CD8-positive, alpha-beta memory T cell (primary cell): ENCODE measurements around the gene COMP. TPM values are rescaled to one million over a fixed set of nuclear protein-coding genes. Genes with fewer than 3 reads are reported as not detected.
A peak's percentile ranks its signal among the peaks of the same experiment; 100 is the strongest.

ENCODE experiments used
- CTCF ChIA-PET: fragments of 350-600 bp; sonication (Branson Sonifier 250); formaldehyde crosslinking; loops from one replicate; lab custom pipeline; 2021; ENCODE audit warnings: antibody characterized with exemption; lab: Charles Lee
- POLR2A ChIA-PET: fragments of 350-600 bp; sonication (Branson Sonifier 250); formaldehyde crosslinking; loops from one replicate; lab custom pipeline; 2021; ENCODE audit warnings: antibody characterized with exemption; lab: Charles Lee
- DNase-seq, 5 donors: peaks; one replicate each; pipeline versions ENCODE4 v3.0.0 to v3.0.0-alpha.2; 2020 to 2022; ENCODE audit warnings: mixed read lengths in 1 of 5
- H3K27ac ChIP-seq: one replicate; pipeline ENCODE4 v1.7.0; 2013; ENCODE audit warnings: low read depth, mild to moderate bottlenecking, low read length, moderate library complexity
- H3K27me3 ChIP-seq: 2 replicates; pipeline ENCODE4 v1.7.0; 2013; ENCODE audit warnings: low read length, mild to moderate bottlenecking; ENCODE audit not compliant: insufficient read depth, poor library complexity, severe bottlenecking
- H3K36me3 ChIP-seq: 2 replicates; pipeline ENCODE4 v1.7.0; 2013; ENCODE audit warnings: mild to moderate bottlenecking, low read length, moderate library complexity; ENCODE audit not compliant: insufficient read depth
- H3K4me1 ChIP-seq: 2 replicates; pipeline ENCODE4 v1.7.0; 2013; ENCODE audit warnings: mild to moderate bottlenecking, low read length, moderate library complexity; ENCODE audit not compliant: insufficient read depth
- H3K4me3 ChIP-seq: 2 replicates; pipeline ENCODE4 v1.7.0; 2013; ENCODE audit warnings: mild to moderate bottlenecking, low read length
- H3K9me3 ChIP-seq: 2 replicates; pipeline ENCODE4 v1.7.0; 2013; ENCODE audit warnings: mild to moderate bottlenecking, low read length
- H3K27ac Mint-ChIP-seq, 8 donors: one replicate each; pipeline ENCODE4 v1.8.0; 2020 to 2021; ENCODE audit warnings: mixed read lengths in 8 of 8, mild to moderate bottlenecking in 6 of 8, inconsistent platforms in 3 of 8, moderate library complexity in 3 of 8
- H3K27me3 Mint-ChIP-seq, 2 donors: one replicate each; pipeline ENCODE4 v1.8.0; 2020 to 2021; ENCODE audit warnings: mixed read lengths in 2 of 2, mild to moderate bottlenecking in 1 of 2, moderate library complexity in 1 of 2
- H3K36me3 Mint-ChIP-seq, 3 donors: one replicate each; pipeline ENCODE4 v1.8.0; 2020 to 2021; ENCODE audit warnings: mixed read lengths in 3 of 3, inconsistent platforms in 1 of 3, mild to moderate bottlenecking in 1 of 3
- H3K4me1 Mint-ChIP-seq, 3 donors: one replicate each; pipeline ENCODE4 v1.8.0; 2020 to 2021; ENCODE audit warnings: mixed read lengths in 3 of 3, inconsistent platforms in 1 of 3, mild to moderate bottlenecking in 1 of 3
- H3K4me3 Mint-ChIP-seq, 7 donors: one replicate each; pipeline ENCODE4 v1.8.0; 2020 to 2021; ENCODE audit warnings: mixed read lengths in 7 of 7, mild to moderate bottlenecking in 6 of 7, moderate library complexity in 4 of 7, inconsistent platforms in 2 of 7
- H3K9me3 Mint-ChIP-seq, 5 donors: one replicate each; pipeline ENCODE4 v1.8.0; 2020 to 2022; ENCODE audit warnings: mixed read lengths in 5 of 5, mild to moderate bottlenecking in 3 of 5, moderate library complexity in 2 of 5, inconsistent platforms in 1 of 5
- polyA plus RNA-seq: library from polyadenylated mRNA; unstranded; fragments of 300-500 nt; fragmentation: Illumina TruSeq; gene quantifications from one replicate; pipeline ENCODE4 v1.2.3, GENCODE V29; 2021
- total RNA-seq, 2 experiments: library from RNA; stranded (reverse); gene quantifications; one replicate each; pipeline ENCODE4 v1.2.3, GENCODE V29; 2021

The COMP gene
- total and polyA plus RNA-seq, 3 experiments from 2014 or later = not detected

GRCh38 chr19:18793144-18794028, 2.3 kb upstream of the COMP start:
- no peak overlapping the region for H3K27ac Mint-ChIP-seq
- Histone ChIP-seq H3K9me3 (no peaks in the 10 kb centered on the region), H3K36me3 (no peaks in the 10 kb centered on the region), H3K4me3 (no peak overlapping the region), H3K27me3 (peaks cover 32% of the 10 kb centered on the region), H3K27ac (no peak overlapping the region), H3K4me1 (peaks cover 19% of the 10 kb centered on the region)
- peaks cover 0 to 1% (median 0%) of the 10 kb centered on the region in 3 donors for H3K36me3 Mint-ChIP-seq
- ChIA-PET CTCF (no interaction called here), POLR2A (no interaction called here)
- no peak overlapping the region for H3K4me3 Mint-ChIP-seq
- H3K27me3 Mint-ChIP-seq = peaks cover 46 to 72% of the 10 kb centered on the region in 2 donors
- peaks cover 0 to 4% (median 0%) of the 10 kb centered on the region in 5 donors for H3K9me3 Mint-ChIP-seq
- DNase-seq = no peak
- H3K4me1 Mint-ChIP-seq = peaks cover 10 to 24% (median 14%) of the 10 kb centered on the region in 3 donors

GRCh38 chr19:18792661-18793060, 1.6 kb upstream of the COMP start:
- H3K36me3 Mint-ChIP-seq = peaks cover 0 to 1% (median 0%) of the 10 kb centered on the region in 3 donors
- Histone ChIP-seq H3K4me3 (no peak overlapping the region), H3K9me3 (no peaks in the 10 kb centered on the region), H3K4me1 (peaks cover 19% of the 10 kb centered on the region), H3K27ac (no peak overlapping the region), H3K36me3 (no peaks in the 10 kb centered on the region), H3K27me3 (peaks cover 32% of the 10 kb centered on the region)
- peaks cover 12 to 31% (median 15%) of the 10 kb centered on the region in 3 donors for H3K4me1 Mint-ChIP-seq
- peak overlapping the region in 2 of 8 donors; percentile 32 to 95 for H3K27ac Mint-ChIP-seq
- CTCF ChIA-PET = no interaction called here
- peak overlapping the region in 1 of 7 donors; percentile 13 for H3K4me3 Mint-ChIP-seq
- POLR2A ChIA-PET = no interaction called here
- DNase-seq = no peak
- peaks cover 49 to 78% of the 10 kb centered on the region in 2 donors for H3K27me3 Mint-ChIP-seq
- H3K9me3 Mint-ChIP-seq = peaks cover 0 to 4% (median 0%) of the 10 kb centered on the region in 5 donors

GRCh38 chr19:18791315-18791678, 192 bp upstream of the COMP start:
- Histone ChIP-seq H3K27ac (no peak overlapping the region), H3K4me3 (no peak overlapping the region), H3K36me3 (no peaks in the 10 kb centered on the region), H3K27me3 (peaks cover 32% of the 10 kb centered on the region), H3K4me1 (peaks cover 19% of the 10 kb centered on the region), H3K9me3 (no peaks in the 10 kb centered on the region)
- Mint-ChIP-seq H3K9me3 (peaks cover 0 to 7% (median 0%) of the 10 kb centered on the region in 5 donors), H3K4me1 (peaks cover 19 to 38% (median 23%) of the 10 kb centered on the region in 3 donors), H3K36me3 (peaks cover 0 to 1% (median 0%) of the 10 kb centered on the region in 3 donors), H3K27me3 (peaks cover 57 to 77% of the 10 kb centered on the region in 2 donors), H3K27ac (no peak overlapping the region), H3K4me3 (peak overlapping the region in 2 of 7 donors; percentile 45 to 67)
- DNase-seq = no peak
- ChIA-PET POLR2A (no interaction called here), CTCF (no interaction called here)

- H3K36me3 Mint-ChIP-seq = peaks cover 0 to 1% (median 0%) of the 10 kb centered on the region in 3 donors
- peak in 1 of 5 donors; percentile 22 for DNase-seq
- Histone ChIP-seq H3K4me3 (no peak overlapping the region), H3K27ac (no peak overlapping the region), H3K9me3 (no peaks in the 10 kb centered on the region), H3K27me3 (peaks cover 30% of the 10 kb centered on the region), H3K36me3 (no peaks in the 10 kb centered on the region), H3K4me1 (peaks cover 19% of the 10 kb centered on the region)
- H3K27ac Mint-ChIP-seq = peak overlapping the region in 3 of 8 donors; percentile 21 to 73 (median 52)
- H3K9me3 Mint-ChIP-seq = peaks cover 0 to 7% (median 0%) of the 10 kb centered on the region in 5 donors
- peaks cover 27 to 49% (median 35%) of the 10 kb centered on the region in 3 donors for H3K4me1 Mint-ChIP-seq
- POLR2A ChIA-PET = no interaction called here
- CTCF ChIA-PET = no interaction called here
- H3K4me3 Mint-ChIP-seq = peak overlapping the region; percentile 55 to 90 (median 82)
- H3K27me3 Mint-ChIP-seq = peaks cover 59 to 79% of the 10 kb centered on the region in 2 donors
Measured at GRCh38 chr19:18789883-18790565, 1.1 kb downstream of the COMP start.

- peak overlapping the region in 6 of 7 donors; percentile 68 to 83 (median 72) for H3K4me3 Mint-ChIP-seq
- DNase-seq = no peak
- peaks cover 19% of the 10 kb centered on the region for H3K4me1 ChIP-seq
- CTCF ChIA-PET = no interaction called here
- peaks cover 0 to 7% (median 0%) of the 10 kb centered on the region in 5 donors for H3K9me3 Mint-ChIP-seq
- H3K36me3 Mint-ChIP-seq = peaks cover 0 to 1% (median 0%) of the 10 kb centered on the region in 3 donors
- no peaks in the 10 kb centered on the region for H3K36me3 ChIP-seq
- no peaks in the 10 kb centered on the region for H3K9me3 ChIP-seq
- H3K27ac Mint-ChIP-seq = peak overlapping the region in 1 of 8 donors; percentile 64
- POLR2A ChIA-PET = no interaction called here
- H3K4me3 ChIP-seq = no peak overlapping the region
- H3K4me1 Mint-ChIP-seq = peaks cover 28 to 51% (median 37%) of the 10 kb centered on the region in 3 donors
- H3K27me3 ChIP-seq = peaks cover 30% of the 10 kb centered on the region
- no peak overlapping the region for H3K27ac ChIP-seq
- peaks cover 56 to 77% of the 10 kb centered on the region in 2 donors for H3K27me3 Mint-ChIP-seq
Measured at GRCh38 chr19:18789422-18789869, 1.7 kb downstream of the COMP start.

- ChIA-PET CTCF (no interaction called here), POLR2A (no interaction called here)
- Mint-ChIP-seq H3K36me3 (peaks cover 0 to 1% (median 0%) of the 10 kb centered on the region in 3 donors), H3K27me3 (peaks cover 55 to 76% of the 10 kb centered on the region in 2 donors), H3K4me1 (peaks cover 31 to 53% (median 37%) of the 10 kb centered on the region in 3 donors), H3K4me3 (peak overlapping the region in 5 of 7 donors; percentile 68 to 83 (median 72)), H3K9me3 (peaks cover 0 to 7% (median 0%) of the 10 kb centered on the region in 5 donors), H3K27ac (peak overlapping the region in 1 of 8 donors; percentile 64)
- no peaks in the 10 kb centered on the region for H3K36me3 ChIP-seq
- H3K27ac ChIP-seq = no peak overlapping the region
- H3K4me3 ChIP-seq = no peak overlapping the region
- no peak for DNase-seq
- H3K4me1 ChIP-seq = peaks cover 19% of the 10 kb centered on the region
- H3K27me3 ChIP-seq = peaks cover 27% of the 10 kb centered on the region
- H3K9me3 ChIP-seq = no peaks in the 10 kb centered on the region
Measured at GRCh38 chr19:18788529-18789421, 2.3 kb downstream of the COMP start.
